ENCODE data around the gene TMEM223. TPM values are rescaled to one million over a fixed set of nuclear protein-coding genes. Genes with fewer than 3 reads are reported as not detected.

The TMEM223 gene
- total and polyA plus RNA-seq, 9 of the 15 experiments (the other 6 are each of a cell fraction or from before 2014, with no cell fraction given) = 5.9 to 34.5 (median 19.6) TPM

DNA sequence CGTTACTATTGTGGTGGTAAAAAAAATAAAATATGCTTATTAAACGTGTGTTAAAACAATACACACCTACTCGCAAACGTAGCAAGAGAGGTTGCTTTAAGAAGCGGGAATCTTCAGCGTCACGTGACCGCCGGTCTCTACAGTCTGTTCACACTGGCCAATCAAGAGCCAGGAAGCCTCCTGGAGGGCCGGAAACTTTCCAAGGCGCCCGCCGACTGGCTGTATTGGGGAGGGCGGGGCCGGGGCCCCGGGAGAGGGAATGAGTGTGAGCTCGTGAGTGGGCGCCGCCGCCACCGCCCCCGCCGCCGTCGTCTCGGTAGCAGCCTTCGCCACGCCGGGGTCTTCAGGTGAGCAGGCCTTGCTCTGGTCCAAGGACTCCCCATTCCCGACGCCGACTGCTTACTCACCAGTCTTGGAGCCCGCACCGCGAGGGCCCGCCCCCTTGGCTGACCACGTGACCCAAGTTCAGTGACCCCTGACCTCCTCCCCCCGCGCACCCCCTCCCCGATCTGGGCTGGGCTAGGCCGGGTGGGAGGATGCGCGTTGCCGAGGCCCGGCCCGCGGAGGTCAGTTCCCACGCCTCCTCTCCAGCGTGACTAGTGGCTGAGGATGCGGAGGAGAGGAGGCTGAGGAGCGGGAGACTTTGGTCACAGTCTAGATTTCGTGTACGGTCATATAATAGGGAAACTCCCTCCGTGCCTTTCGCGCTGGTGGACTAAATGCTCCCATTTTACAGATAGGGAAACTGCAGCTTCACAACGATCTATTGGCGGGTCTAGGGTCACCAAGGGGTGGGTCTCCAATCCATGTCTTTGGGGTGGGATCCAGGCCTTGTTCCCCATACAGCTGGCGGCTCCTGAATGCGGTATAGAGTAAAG lies 20.4 kb downstream of the TMEM223 start, which contains the start of gene TAF6L (continued):
- TF ChIP-seq, protein P1, sequence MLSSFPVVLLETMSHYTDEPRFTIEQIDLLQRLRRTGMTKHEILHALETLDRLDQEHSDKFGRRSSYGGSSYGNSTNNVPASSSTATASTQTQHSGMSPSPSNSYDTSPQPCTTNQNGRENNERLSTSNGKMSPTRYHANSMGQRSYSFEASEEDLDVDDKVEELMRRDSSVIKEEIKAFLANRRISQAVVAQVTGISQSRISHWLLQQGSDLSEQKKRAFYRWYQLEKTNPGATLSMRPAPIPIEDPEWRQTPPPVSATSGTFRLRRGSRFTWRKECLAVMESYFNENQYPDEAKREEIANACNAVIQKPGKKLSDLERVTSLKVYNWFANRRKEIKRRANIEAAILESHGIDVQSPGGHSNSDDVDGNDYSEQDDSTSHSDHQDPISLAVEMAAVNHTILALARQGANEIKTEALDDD (IDR thresholded peaks at IDR 0.05) = no peak
- TF ChIP-seq ZNF77 (CRISPR knock-in tag; IDR thresholded peaks at IDR 0.05) (no peak), C11orf30 (IDR thresholded peaks at IDR 0.05; ENCODE audit: low read depth) (peak; percentile 80), TBP (optimal IDR thresholded peaks at IDR 0.05; ENCODE audit: low read depth, low read length) (peak; percentile 43), STAG1 (CRISPR knock-in tag; IDR thresholded peaks at IDR 0.05; ENCODE audit: borderline replicate concordance) (no peak), TRIM28 (IDR thresholded peaks at IDR 0.05) (no peak), ZZZ3 (IDR thresholded peaks at IDR 0.05) (no peak), KLF1 (tag; IDR thresholded peaks at IDR 0.05) (no peak), ETS2 (tag; IDR thresholded peaks at IDR 0.05; ENCODE audit: borderline replicate concordance, poor library complexity, severe bottlenecking) (no peak), HOXB6 (CRISPR knock-in tag; IDR thresholded peaks at IDR 0.05; ENCODE audit: borderline replicate concordance) (no peak), KLF16 (IDR thresholded peaks at IDR 0.05) (no peak), ZNF23 (CRISPR knock-in tag; IDR thresholded peaks at IDR 0.05) (no peak), TEAD4 (IDR thresholded peaks at IDR 0.05; ENCODE audit: low read length) (0 out of 2 replicates have a peak, but pooled peaks have one; percentile 39), TEAD4 (CRISPR knock-in tag; IDR thresholded peaks at IDR 0.05; ENCODE audit: borderline replicate concordance) (no peak), ZNF780A (CRISPR knock-in tag; IDR thresholded peaks at IDR 0.05) (no peak), GABPA (tag; conservative IDR thresholded peaks at IDR 0.05; ENCODE audit: low read depth) (peak; percentile 61; the same call in 1 of the 2 replicates), EZH2 (IDR thresholded peaks at IDR 0.05; ENCODE audit: borderline replicate concordance, low read depth, low read length) (no peak), HEY1 (CRISPR knock-in tag; IDR thresholded peaks at IDR 0.05; ENCODE audit: borderline replicate concordance) (no peak)
- TF ChIP-seq, protein P2, sequence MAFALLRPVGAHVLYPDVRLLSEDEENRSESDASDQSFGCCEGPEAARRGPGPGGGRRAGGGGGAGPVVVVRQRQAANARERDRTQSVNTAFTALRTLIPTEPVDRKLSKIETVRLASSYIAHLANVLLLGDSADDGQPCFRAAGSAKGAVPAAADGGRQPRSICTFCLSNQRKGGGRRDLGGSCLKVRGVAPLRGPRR (CRISPR knock-in tag; IDR thresholded peaks at IDR 0.05) = no peak
- TF ChIP-seq, protein P3, sequence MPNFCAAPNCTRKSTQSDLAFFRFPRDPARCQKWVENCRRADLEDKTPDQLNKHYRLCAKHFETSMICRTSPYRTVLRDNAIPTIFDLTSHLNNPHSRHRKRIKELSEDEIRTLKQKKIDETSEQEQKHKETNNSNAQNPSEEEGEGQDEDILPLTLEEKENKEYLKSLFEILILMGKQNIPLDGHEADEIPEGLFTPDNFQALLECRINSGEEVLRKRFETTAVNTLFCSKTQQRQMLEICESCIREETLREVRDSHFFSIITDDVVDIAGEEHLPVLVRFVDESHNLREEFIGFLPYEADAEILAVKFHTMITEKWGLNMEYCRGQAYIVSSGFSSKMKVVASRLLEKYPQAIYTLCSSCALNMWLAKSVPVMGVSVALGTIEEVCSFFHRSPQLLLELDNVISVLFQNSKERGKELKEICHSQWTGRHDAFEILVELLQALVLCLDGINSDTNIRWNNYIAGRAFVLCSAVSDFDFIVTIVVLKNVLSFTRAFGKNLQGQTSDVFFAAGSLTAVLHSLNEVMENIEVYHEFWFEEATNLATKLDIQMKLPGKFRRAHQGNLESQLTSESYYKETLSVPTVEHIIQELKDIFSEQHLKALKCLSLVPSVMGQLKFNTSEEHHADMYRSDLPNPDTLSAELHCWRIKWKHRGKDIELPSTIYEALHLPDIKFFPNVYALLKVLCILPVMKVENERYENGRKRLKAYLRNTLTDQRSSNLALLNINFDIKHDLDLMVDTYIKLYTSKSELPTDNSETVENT (CRISPR knock-in tag; IDR thresholded peaks at IDR 0.05) = 0 out of 2 replicates have a peak, but pooled peaks have one; percentile 25
- TF ChIP-seq, protein P4, sequence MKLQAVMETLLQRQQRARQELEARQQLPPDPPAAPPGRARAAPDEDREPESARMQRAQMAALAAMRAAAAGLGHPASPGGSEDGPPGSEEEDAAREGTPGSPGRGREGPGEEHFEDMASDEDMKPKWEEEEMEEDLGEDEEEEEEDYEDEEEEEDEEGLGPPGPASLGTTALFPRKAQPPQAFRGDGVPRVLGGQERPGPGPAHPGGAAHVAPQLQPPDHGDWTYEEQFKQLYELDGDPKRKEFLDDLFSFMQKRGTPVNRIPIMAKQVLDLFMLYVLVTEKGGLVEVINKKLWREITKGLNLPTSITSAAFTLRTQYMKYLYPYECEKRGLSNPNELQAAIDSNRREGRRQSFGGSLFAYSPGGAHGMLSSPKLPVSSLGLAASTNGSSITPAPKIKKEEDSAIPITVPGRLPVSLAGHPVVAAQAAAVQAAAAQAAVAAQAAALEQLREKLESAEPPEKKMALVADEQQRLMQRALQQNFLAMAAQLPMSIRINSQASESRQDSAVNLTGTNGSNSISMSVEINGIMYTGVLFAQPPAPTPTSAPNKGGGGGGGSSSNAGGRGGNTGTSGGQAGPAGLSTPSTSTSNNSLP (IDR thresholded peaks at IDR 0.05; ENCODE audit: borderline replicate concordance, low read depth, low read length) = no peak
- TF ChIP-seq, protein P5, sequence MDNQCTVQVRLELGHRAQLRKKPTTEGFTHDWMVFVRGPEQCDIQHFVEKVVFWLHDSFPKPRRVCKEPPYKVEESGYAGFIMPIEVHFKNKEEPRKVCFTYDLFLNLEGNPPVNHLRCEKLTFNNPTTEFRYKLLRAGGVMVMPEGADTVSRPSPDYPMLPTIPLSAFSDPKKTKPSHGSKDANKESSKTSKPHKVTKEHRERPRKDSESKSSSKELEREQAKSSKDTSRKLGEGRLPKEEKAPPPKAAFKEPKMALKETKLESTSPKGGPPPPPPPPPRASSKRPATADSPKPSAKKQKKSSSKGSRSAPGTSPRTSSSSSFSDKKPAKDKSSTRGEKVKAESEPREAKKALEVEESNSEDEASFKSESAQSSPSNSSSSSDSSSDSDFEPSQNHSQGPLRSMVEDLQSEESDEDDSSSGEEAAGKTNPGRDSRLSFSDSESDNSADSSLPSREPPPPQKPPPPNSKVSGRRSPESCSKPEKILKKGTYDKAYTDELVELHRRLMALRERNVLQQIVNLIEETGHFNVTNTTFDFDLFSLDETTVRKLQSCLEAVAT (IDR thresholded peaks at IDR 0.05) = no peak

Measured in K562 (cell line).